Mucosa of descending colon (tissue), 3 donors: ENCODE data around the gene TTC36. TPM values are rescaled to one million over a fixed set of nuclear protein-coding genes. Genes with fewer than 3 reads are reported as not detected.
A peak's percentile ranks its signal among the peaks of the same experiment; 100 is the strongest.
"Not testable (repeated sequence)": the region's sequence is repeated elsewhere in the genome, so short reads cannot be mapped to it uniquely, and the experiment has no call there.

ENCODE experiments used
- ATAC-seq: fragments of 200-7000 bp; cut with Tn5 transposase; one replicate; pipeline ENCODE4 v1.9.1; 2020; ENCODE audit warnings: mild to moderate bottlenecking, moderate library complexity
- DNase-seq, 3 donors: peaks; one replicate each; pipeline ENCODE4 v3.0.0-alpha.2; 2020
- H3K36me3 ChIP-seq: fragments of 200-600 bp; one replicate; pipeline ENCODE4 v1.8.0; 2021; ENCODE audit warnings: low read depth, mild to moderate bottlenecking
- H3K4me1 ChIP-seq: fragments of 200-600 bp; one replicate; pipeline ENCODE4 v1.8.0; 2021; ENCODE audit warnings: low read depth, mild to moderate bottlenecking
- H3K4me3 ChIP-seq: fragments of 200-600 bp; one replicate; pipeline ENCODE4 v1.8.0; 2021; ENCODE audit warnings: mild to moderate bottlenecking
- H3K9me3 ChIP-seq: fragments of 200-600 bp; one replicate; pipeline ENCODE4 v1.8.0; 2021; ENCODE audit warnings: mild to moderate bottlenecking
- CTCF ChIP-seq: fragments of 200-600 bp; IDR thresholded peaks from one replicate; pipeline ENCODE4 v1.8.0; 2022; ENCODE audit warnings: antibody characterized with exemption, mild to moderate bottlenecking
- intact Hi-C, 2 donors: fragments of 100-400 bp; cut with DNase I in 1 of 2; cut with micrococcal nuclease in 1 of 2; formaldehyde crosslinking; loops; one replicate each; pipeline versions ENCODE4 v1.11.0 to v1.11.1; 2022; cut with DNase I, micrococcal nuclease
- total RNA-seq, 3 donors: library from RNA; stranded (reverse); fragmentation: NEBNext Ultra II Directional in 2 of 3; extraction: Animal tissue kit (Norgen Biotek cat#: 25700) in 2 of 3; gene quantifications; one replicate each; pipeline versions ENCODE4 v1.2.1 to v1.2.4, GENCODE V29; 2021 to 2023
- donor health status: DM: no; HTN: no; CAD: no; lungs with moderate emphysema.
- donor health status: DM: no; HTN: no; CAD: no.
- donor health status: DM: no; HTN: yes; CAD: no.

Gene TTC36
- total RNA-seq, 3 donors from 2014 or later = 0.63 to 1.3 (median 1.2) TPM

- H3K4me3 ChIP-seq = no peak overlapping the region
Observed at GRCh38 chr11:118565051-118565450, 37.8 kb downstream of the TTC36 start.

GRCh38 chr11:118569670-118570069 is 42.4 kb downstream of the TTC36 start:
- no peaks in the 10 kb centered on the region for H3K9me3 ChIP-seq
- no peaks in the 10 kb centered on the region for H3K36me3 ChIP-seq
- no peak overlapping the region for H3K4me3 ChIP-seq
- ATAC-seq (no peak), DNase-seq (no peak)
- H3K4me1 ChIP-seq = peaks cover 13% of the 10 kb centered on the region
- TF ChIP-seq CTCF = no peak
- intact Hi-C loops = no loop called here

More at GRCh38 chr11:118565051-118565450, 37.8 kb downstream of the TTC36 start:
- DNase-seq (peak in 1 of 3 donors; percentile 25), ATAC-seq (no peak)
- Histone ChIP-seq H3K9me3 (no peaks in the 10 kb centered on the region), H3K4me1 (peaks cover 4% of the 10 kb centered on the region), H3K36me3 (no peaks in the 10 kb centered on the region)
- no peak for TF ChIP-seq CTCF
- intact Hi-C loops = no loop called here

GRCh38 chr11:118570787-118571186 is 43.5 kb downstream of the TTC36 start:
- ATAC-seq (no peak), DNase-seq (no peak)
- Histone ChIP-seq H3K4me1 (peaks cover 18% of the 10 kb centered on the region), H3K9me3 (no peaks in the 10 kb centered on the region), H3K4me3 (no peak overlapping the region), H3K36me3 (no peaks in the 10 kb centered on the region)
- no peak for TF ChIP-seq CTCF
- intact Hi-C loops = no loop called here

- ATAC-seq, H3K36me3 ChIP-seq, H3K9me3 ChIP-seq, intact Hi-C loops: not testable (repeated sequence)
- Histone ChIP-seq H3K4me3 (peak overlapping the region; percentile 97), H3K4me1 (peaks cover 18% of the 10 kb centered on the region)
- peak in 2 of 3 donors; percentile 37 to 53 for DNase-seq
Observed at GRCh38 chr11:118571701-118572060, 44.4 kb downstream of the TTC36 start.

- DNase-seq (peak; percentile 77 to 90 (median 85)), ATAC-seq (peak; percentile 94)
- intact Hi-C loops = no loop called here
- H3K4me3 ChIP-seq = peak within 1 kb of the TSS; percentile 97
- H3K36me3 ChIP-seq = no peaks in the 10 kb centered on the region
- H3K9me3 ChIP-seq = no peaks in the 10 kb centered on the region
- H3K4me1 ChIP-seq = peaks cover 18% of the 10 kb centered on the region
- no peak for TF ChIP-seq CTCF
Observed at GRCh38 chr11:118572061-118572980, 45.0 kb downstream of the TTC36 start, which contains the start of gene ARCN1. Gene ARCN1, plus strand, starts transcription at chr11:118572409. Its CDS starts 139 bp downstream, at chr11:118572548.

GRCh38 chr11:118572981-118573550 is 45.8 kb downstream of the TTC36 start:
- intact Hi-C loops = no loop called here
- TF ChIP-seq CTCF = no peak
- Histone ChIP-seq H3K4me1 (peaks cover 18% of the 10 kb centered on the region), H3K36me3 (no peaks in the 10 kb centered on the region), H3K4me3 (peak overlapping the region; percentile 97), H3K9me3 (no peaks in the 10 kb centered on the region)
- DNase-seq = peak in 1 of 3 donors; percentile 16
- ATAC-seq = peak; percentile 55
